ENCODE results near the gene CNPY1. TPM values are rescaled to one million over a fixed set of nuclear protein-coding genes. Genes with fewer than 3 reads are reported as not detected.

Gene CNPY1
- total RNA-seq, 1 donor from 2014 or later, result not detected

GRCh38 chr7:155460926-155461613 is 85.3 kb downstream of the CNPY1 start:
- no peaks in the 10 kb centered on the region for H3K9me3 ChIP-seq (replicated peaks)
- H3K27ac ChIP-seq (replicated peaks), result no peak overlapping the region
- H3K4me3 ChIP-seq, result no peak overlapping the region
- peaks cover 96% of the 10 kb centered on the region for H3K27me3 ChIP-seq (ENCODE audit: low read depth)
- no peak for DNase-seq
- H3K36me3 ChIP-seq, result no peaks in the 10 kb centered on the region
- intact Hi-C loops (cut with micrococcal nuclease), result loop anchor here (5.0 kb wide), 1 partner anchor 46 kb away; no protein-coding TSS in a partner anchor
- no peak for TF ChIP-seq CTCF (IDR thresholded peaks at IDR 0.05; ENCODE audit: borderline replicate concordance)
- H3K4me1 ChIP-seq, result peaks cover 32% of the 10 kb centered on the region

GRCh38 chr7:155459700-155460461 is 86.5 kb downstream of the CNPY1 start:
- intact Hi-C loops (cut with micrococcal nuclease), result loop anchor here (5.0 kb wide), 1 partner anchor 47 kb away; no protein-coding TSS in a partner anchor

GRCh38 chr7:155458878-155459699 is 87.3 kb downstream of the CNPY1 start:
- peaks cover 96% of the 10 kb centered on the region for H3K27me3 ChIP-seq (ENCODE audit: low read depth)
- no peaks in the 10 kb centered on the region for H3K9me3 ChIP-seq (replicated peaks)
- peak overlapping the region; percentile 55 for H3K4me3 ChIP-seq
- H3K27ac ChIP-seq (replicated peaks), result no peak overlapping the region
- no peak for TF ChIP-seq CTCF (IDR thresholded peaks at IDR 0.05; ENCODE audit: borderline replicate concordance)
- DNase-seq, result no peak
- H3K4me1 ChIP-seq, result peaks cover 43% of the 10 kb centered on the region
- intact Hi-C loops (cut with micrococcal nuclease), result no loop called here
- H3K36me3 ChIP-seq, result no peaks in the 10 kb centered on the region

More at GRCh38 chr7:155459700-155460461, 86.5 kb downstream of the CNPY1 start:
- no peak for TF ChIP-seq CTCF (IDR thresholded peaks at IDR 0.05; ENCODE audit: borderline replicate concordance)
- Histone ChIP-seq H3K36me3 (no peaks in the 10 kb centered on the region), H3K4me1 (peaks cover 35% of the 10 kb centered on the region), H3K27ac (replicated peaks) (no peak overlapping the region), H3K27me3 (ENCODE audit: low read depth) (peaks cover 96% of the 10 kb centered on the region), H3K4me3 (no peak overlapping the region), H3K9me3 (replicated peaks) (no peaks in the 10 kb centered on the region)
- no peak for DNase-seq

- TF ChIP-seq CTCF (IDR thresholded peaks at IDR 0.05; ENCODE audit: borderline replicate concordance), result no peak
- intact Hi-C loops (cut with micrococcal nuclease), result no loop called here
- H3K36me3 ChIP-seq, result no peaks in the 10 kb centered on the region
- no peak within 1 kb of the TSS for H3K27ac ChIP-seq (replicated peaks)
- DNase-seq, result no peak
- no peaks in the 10 kb centered on the region for H3K9me3 ChIP-seq (replicated peaks)
- H3K27me3 ChIP-seq (ENCODE audit: low read depth), result peaks cover 96% of the 10 kb centered on the region
- H3K4me1 ChIP-seq, result peaks cover 51% of the 10 kb centered on the region
- H3K4me3 ChIP-seq, result peak within 1 kb of the TSS; percentile 71
Measured at GRCh38 chr7:155458111-155458877, 88.1 kb downstream of the CNPY1 start, which contains the start of gene EN2. TSS of gene EN2 (plus strand) at chr7:155458129. CDS start at chr7:155458378, 249 bp downstream.

Data from left ventricle myocardium inferior (tissue), 1 donor.